Esophagus muscularis mucosa (tissue), 3 donors: ENCODE measurements around the gene PNP.

Experiments used
- CTCF ChIP-seq, 3 experiments: fragments of 200-600 bp in 2 of 3; fragments of 450-650 bp in 1 of 3; sonication (generic) in 2 of 3; IDR thresholded peaks; one replicate each; pipeline ENCODE4 v1.5.1; 2017 to 2019; ENCODE audit warnings: antibody characterized with exemption in 3 of 3, mild to moderate bottlenecking in 2 of 3, moderate library complexity in 1 of 3
- POLR2A ChIP-seq: fragments of 450-650 bp; IDR thresholded peaks from one replicate; pipeline ENCODE4 v1.6.1; 2017; ENCODE audit warnings: antibody characterized with exemption, moderate library complexity, mild to moderate bottlenecking, low read depth
- POLR2AphosphoS5 ChIP-seq, 2 donors: sonication (generic); formaldehyde crosslinking; IDR thresholded peaks; one replicate each; pipeline ENCODE4 v1.6.1; 2017; ENCODE audit warnings: antibody characterized with exemption in 2 of 2

- TF ChIP-seq CTCF (IDR thresholded peaks at IDR 0.05) = no peak
- TF ChIP-seq POLR2A = no peak
- TF ChIP-seq POLR2AphosphoS5 (IDR thresholded peaks at IDR 0.05) = no peak
These were observed 29.4 kb downstream of the PNP start for GRCh38 chr14:20498622-20499021.
